Endothelial cell (in vitro differentiated cells): ENCODE results near the gene HSD11B2. TPM values are rescaled to one million over a fixed set of nuclear protein-coding genes. Genes with fewer than 3 reads are reported as not detected.

Experiments
- DNase-seq: peaks from one replicate; pipeline ENCODE4 v3.0.0; 2021; ENCODE audit warnings: low spot score
- H3K27ac Mint-ChIP-seq: one replicate; pipeline ENCODE4 v1.8.0; 2021; ENCODE audit warnings: mixed read lengths, inconsistent platforms; ENCODE audit not compliant: unreplicated experiment
- H3K27me3 Mint-ChIP-seq: one replicate; pipeline ENCODE4 v1.8.0; 2021; ENCODE audit warnings: mild to moderate bottlenecking, moderate library complexity, mixed read lengths, inconsistent platforms; ENCODE audit not compliant: unreplicated experiment
- H3K36me3 Mint-ChIP-seq: one replicate; pipeline ENCODE4 v1.8.0; 2021; ENCODE audit warnings: mild to moderate bottlenecking, low read depth, mixed read lengths, inconsistent platforms; ENCODE audit not compliant: unreplicated experiment
- H3K4me1 Mint-ChIP-seq: one replicate; pipeline ENCODE4 v1.8.0; 2021; ENCODE audit warnings: mild to moderate bottlenecking, mixed read lengths, inconsistent platforms; ENCODE audit not compliant: unreplicated experiment
- H3K4me3 Mint-ChIP-seq: one replicate; pipeline ENCODE4 v1.8.0; 2021; ENCODE audit warnings: mild to moderate bottlenecking, mixed read lengths, inconsistent platforms; ENCODE audit not compliant: unreplicated experiment
- H3K9me3 Mint-ChIP-seq: one replicate; pipeline ENCODE4 v1.8.0; 2021; ENCODE audit warnings: mixed read lengths, inconsistent platforms; ENCODE audit not compliant: unreplicated experiment
- total RNA-seq: library from RNA; stranded (reverse); fragmentation: NEBNext Ultra II Directional; extraction: Animal tissue kit (Norgen Biotek cat#: 25700); gene quantifications from one replicate; pipeline ENCODE4 v1.2.1, GENCODE V29; 2021; ENCODE audit not compliant: unreplicated experiment
- TF ChIP-seq, protein P1 (sequence below): fragments of 200-600 bp; sonication (generic); IDR thresholded peaks from one replicate; pipeline ENCODE4 v1.5.0; 2021; ENCODE audit warnings: antibody characterized with exemption; ENCODE audit not compliant: unreplicated experiment

HSD11B2 gene
- total RNA-seq, 1 donor from 2014 or later, result 3.3 TPM

DNA sequence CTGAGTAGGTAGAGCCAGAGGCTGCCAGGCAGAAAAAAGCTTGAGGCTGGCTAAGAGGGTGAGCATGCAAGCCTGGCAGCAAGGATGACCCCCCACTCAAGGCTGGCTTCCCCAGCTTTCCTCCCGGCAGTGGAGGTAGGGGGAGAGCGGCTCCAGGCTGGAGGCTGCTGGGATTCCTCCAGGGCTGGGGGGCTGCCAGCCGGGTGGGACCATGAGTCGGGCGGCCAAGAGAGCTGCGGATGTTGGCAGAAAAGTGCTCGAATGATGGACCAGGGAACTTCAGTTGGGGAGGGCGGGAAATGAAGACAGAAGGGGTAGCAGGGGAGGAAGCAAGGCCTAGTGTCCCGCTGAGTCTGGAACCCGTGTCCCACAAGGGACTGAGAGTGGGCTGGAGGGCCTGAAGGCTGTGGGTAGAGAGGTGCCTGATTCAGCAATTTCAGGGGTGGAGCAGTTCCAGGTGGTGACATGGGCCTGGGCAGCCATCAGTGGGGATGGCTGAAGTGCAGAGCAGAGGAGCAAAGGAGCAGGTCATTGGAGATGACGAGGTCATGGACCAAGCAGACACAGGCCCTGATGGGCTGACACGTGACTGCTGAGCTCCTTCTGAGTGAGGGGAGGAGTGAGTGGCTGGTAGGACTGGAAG is 20.3 kb downstream of the HSD11B2 start:
- TF ChIP-seq, protein P1, sequence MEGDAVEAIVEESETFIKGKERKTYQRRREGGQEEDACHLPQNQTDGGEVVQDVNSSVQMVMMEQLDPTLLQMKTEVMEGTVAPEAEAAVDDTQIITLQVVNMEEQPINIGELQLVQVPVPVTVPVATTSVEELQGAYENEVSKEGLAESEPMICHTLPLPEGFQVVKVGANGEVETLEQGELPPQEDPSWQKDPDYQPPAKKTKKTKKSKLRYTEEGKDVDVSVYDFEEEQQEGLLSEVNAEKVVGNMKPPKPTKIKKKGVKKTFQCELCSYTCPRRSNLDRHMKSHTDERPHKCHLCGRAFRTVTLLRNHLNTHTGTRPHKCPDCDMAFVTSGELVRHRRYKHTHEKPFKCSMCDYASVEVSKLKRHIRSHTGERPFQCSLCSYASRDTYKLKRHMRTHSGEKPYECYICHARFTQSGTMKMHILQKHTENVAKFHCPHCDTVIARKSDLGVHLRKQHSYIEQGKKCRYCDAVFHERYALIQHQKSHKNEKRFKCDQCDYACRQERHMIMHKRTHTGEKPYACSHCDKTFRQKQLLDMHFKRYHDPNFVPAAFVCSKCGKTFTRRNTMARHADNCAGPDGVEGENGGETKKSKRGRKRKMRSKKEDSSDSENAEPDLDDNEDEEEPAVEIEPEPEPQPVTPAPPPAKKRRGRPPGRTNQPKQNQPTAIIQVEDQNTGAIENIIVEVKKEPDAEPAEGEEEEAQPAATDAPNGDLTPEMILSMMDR, result no peak
- peaks cover 17% of the 10 kb centered on the region for H3K36me3 Mint-ChIP-seq
- H3K9me3 Mint-ChIP-seq, result no peaks in the 10 kb centered on the region
- no peak for DNase-seq
- no peak overlapping the region for H3K4me3 Mint-ChIP-seq
- peaks cover 23% of the 10 kb centered on the region for H3K27me3 Mint-ChIP-seq
- no peak overlapping the region for H3K27ac Mint-ChIP-seq
- H3K4me1 Mint-ChIP-seq, result peaks cover 16% of the 10 kb centered on the region

DNA sequence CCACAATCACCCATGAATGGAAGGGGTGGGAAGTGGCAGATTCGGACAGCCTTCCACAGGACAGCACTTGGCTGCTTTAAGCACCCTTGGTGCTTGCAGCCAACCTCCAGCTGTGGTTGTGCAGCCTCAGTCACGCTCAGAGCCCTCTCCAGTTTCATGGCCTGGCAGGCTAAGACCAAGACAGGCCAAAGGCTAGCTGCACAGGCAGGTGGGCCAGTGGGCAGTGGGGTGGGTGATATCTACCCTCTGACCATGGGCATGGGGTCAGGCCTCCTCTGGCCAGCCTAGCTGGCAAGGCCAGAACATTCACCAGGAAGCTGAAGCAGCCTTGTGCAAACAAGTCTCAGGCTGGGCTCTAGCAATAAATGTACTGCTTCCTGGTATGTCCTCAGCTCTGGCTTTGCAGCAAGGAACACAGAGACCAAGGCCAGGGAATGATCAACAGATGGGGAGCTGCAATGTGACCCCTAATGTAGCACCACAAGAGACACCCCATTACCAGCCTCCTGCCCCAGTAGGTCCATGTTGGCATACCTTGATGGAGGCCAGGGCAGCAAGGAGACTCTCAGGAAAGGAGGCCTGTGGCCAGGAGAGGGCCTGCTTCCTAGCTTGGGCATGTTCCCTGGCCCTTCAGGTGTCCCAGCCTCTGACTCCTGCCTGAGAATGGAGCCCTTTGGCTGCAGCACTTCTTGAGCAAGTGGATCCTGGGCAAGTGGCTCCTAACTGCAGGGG is 20.9 kb downstream of the HSD11B2 start:
- peaks cover 17% of the 10 kb centered on the region for H3K36me3 Mint-ChIP-seq
- no peak for DNase-seq
- no peak overlapping the region for H3K4me3 Mint-ChIP-seq
- no peak overlapping the region for H3K27ac Mint-ChIP-seq
- peaks cover 16% of the 10 kb centered on the region for H3K4me1 Mint-ChIP-seq
- H3K9me3 Mint-ChIP-seq, result no peaks in the 10 kb centered on the region
- H3K27me3 Mint-ChIP-seq, result peaks cover 16% of the 10 kb centered on the region
- TF ChIP-seq, protein P1, result no peak

DNA sequence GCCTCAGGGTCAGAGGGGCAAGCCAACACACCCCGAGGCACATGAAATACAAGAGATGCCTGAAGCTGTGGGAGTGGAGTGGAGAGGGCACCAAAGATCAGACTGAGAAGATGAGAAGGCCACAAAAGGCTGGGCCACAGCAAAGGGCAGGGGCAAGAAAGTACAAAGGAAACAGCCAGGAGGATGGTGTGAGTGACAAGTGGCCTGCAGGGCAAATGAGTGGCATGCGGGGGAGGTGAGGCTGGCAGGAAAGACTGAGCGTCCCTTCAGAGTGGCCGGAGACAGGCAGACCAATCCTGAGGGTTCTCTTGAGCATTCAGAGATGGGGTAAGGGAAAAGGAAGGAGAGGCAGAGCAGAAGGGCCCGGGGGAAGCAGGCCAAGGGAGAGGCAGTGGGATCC is 23.2 kb downstream of the HSD11B2 start:
- TF ChIP-seq, protein P1, result no peak
- no peak for DNase-seq
- Mint-ChIP-seq H3K27me3 (peaks cover 19% of the 10 kb centered on the region), H3K4me3 (no peak overlapping the region), H3K36me3 (peaks cover 22% of the 10 kb centered on the region), H3K4me1 (peaks cover 22% of the 10 kb centered on the region), H3K9me3 (no peaks in the 10 kb centered on the region), H3K27ac (no peak overlapping the region)

DNA sequence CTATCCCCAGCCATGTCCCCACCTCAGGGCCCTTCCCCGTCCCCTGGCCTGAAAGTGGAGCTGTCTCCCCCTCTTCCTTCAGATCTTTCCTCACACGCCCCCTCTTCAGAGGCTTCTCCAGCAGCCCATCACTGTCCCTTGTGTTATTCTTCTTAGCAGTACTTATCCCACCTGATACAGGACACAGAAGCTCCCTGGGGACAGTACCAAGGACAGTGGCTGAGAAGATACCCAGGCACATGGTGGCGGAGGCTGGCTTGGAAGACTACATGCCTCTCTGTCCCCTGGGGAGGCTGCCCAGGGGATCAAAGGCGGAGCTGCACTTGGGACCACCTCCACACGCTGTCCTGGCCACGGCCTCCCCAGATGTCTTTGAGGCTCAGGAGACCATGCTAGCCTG is 23.9 kb downstream of the HSD11B2 start:
- Mint-ChIP-seq H3K4me3 (no peak overlapping the region), H3K27ac (peak overlapping the region; percentile 50), H3K27me3 (peaks cover 14% of the 10 kb centered on the region), H3K4me1 (peaks cover 25% of the 10 kb centered on the region), H3K36me3 (peaks cover 18% of the 10 kb centered on the region), H3K9me3 (no peaks in the 10 kb centered on the region)
- no peak for DNase-seq
- TF ChIP-seq, protein P1, result no peak

DNA sequence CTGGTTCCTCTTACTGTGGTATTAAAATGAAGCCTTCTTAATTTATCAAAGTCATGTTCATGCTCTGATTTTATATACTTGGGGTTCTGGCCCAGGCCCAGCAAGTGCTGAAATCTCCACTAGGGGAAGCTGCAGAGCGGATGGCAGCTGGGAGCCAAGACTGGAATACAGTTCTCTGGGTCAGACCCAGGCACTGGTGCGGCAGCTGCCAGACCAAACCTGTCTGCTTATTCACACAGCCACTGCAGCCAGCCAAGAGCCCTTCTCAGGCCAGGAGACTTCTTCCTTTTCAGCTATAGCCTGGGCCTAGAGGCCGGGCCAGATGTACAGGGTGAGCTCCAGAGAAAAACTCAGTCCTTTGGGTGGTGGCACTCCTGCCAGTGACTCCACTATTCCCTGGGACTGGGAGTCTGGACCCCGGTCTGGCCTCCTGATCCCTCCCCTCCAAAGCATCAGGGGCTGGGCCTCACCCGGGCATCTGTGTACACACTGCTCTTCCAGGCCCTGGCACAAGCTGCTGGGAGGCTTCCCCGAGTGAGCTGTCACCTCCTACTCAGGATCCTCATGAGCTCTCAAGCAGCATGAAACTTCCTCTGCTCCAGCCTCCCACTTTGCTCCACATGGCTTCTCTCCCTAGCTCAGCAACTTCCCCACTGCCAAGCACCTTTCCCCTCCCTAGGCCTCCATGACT is 25.6 kb downstream of the HSD11B2 start:
- H3K27me3 Mint-ChIP-seq, result peaks cover 11% of the 10 kb centered on the region
- peaks cover 7% of the 10 kb centered on the region for H3K36me3 Mint-ChIP-seq
- H3K4me1 Mint-ChIP-seq, result peaks cover 28% of the 10 kb centered on the region
- TF ChIP-seq, protein P1, result no peak
- H3K9me3 Mint-ChIP-seq, result no peaks in the 10 kb centered on the region
- peak overlapping the region; percentile 63 for H3K4me3 Mint-ChIP-seq
- no peak for DNase-seq
- no peak overlapping the region for H3K27ac Mint-ChIP-seq
